KMS-11 (cell line): ENCODE data around the gene FAM120B.
"Not testable (repeated sequence)": the region's sequence is repeated elsewhere in the genome, so short reads cannot be mapped to it uniquely, and the experiment has no call there.

Source experiments
- H2AFZ ChIP-seq: fragments of 200-600 bp; sonication (generic); 2 replicates; pipeline ENCODE4 v1.6.1; 2016; ENCODE audit warnings: antibody characterized with exemption, mixed run types, low read depth
- H3K27ac ChIP-seq: fragments of 200-600 bp; sonication (generic); 2 replicates; pipeline ENCODE4 v1.6.1; 2016; ENCODE audit warnings: mild to moderate bottlenecking, mixed run types
- H3K27me3 ChIP-seq: fragments of 200-600 bp; sonication (generic); 2 replicates; pipeline ENCODE4 v1.6.1; 2017; ENCODE audit warnings: mild to moderate bottlenecking, low read depth, mixed run types, moderate library complexity; ENCODE audit not compliant: insufficient read depth
- H3K36me3 ChIP-seq: fragments of 200-600 bp; sonication (generic); 2 replicates; pipeline ENCODE4 v1.6.1; 2017; ENCODE audit warnings: mild to moderate bottlenecking, mixed run types; ENCODE audit not compliant: insufficient read depth
- H3K4me1 ChIP-seq: fragments of 200-600 bp; sonication (generic); 2 replicates; pipeline ENCODE4 v1.6.1; 2016; ENCODE audit warnings: mild to moderate bottlenecking, low read depth, mixed run types; ENCODE audit not compliant: poor library complexity, severe bottlenecking
- H3K4me2 ChIP-seq: fragments of 200-600 bp; sonication (generic); 2 replicates; pipeline ENCODE4 v1.7.0; 2016; ENCODE audit warnings: mild to moderate bottlenecking, mixed run types
- H3K4me3 ChIP-seq: fragments of 200-600 bp; sonication (generic); IDR thresholded peaks from 2 replicates; pipeline ENCODE4 v1.6.1; 2017; ENCODE audit warnings: low read depth, low read length, mixed read lengths; ENCODE audit not compliant: insufficient read depth
- H3K79me2 ChIP-seq: fragments of 200-600 bp; sonication (generic); 2 replicates; pipeline ENCODE4 v1.6.1; 2016; ENCODE audit warnings: low read depth, mixed run types; ENCODE audit not compliant: insufficient read depth
- H3K9ac ChIP-seq: fragments of 200-600 bp; sonication (generic); 2 replicates; pipeline ENCODE4 v1.6.1; 2016; ENCODE audit warnings: mild to moderate bottlenecking, mixed run types
- H4K20me1 ChIP-seq: fragments of 200-600 bp; sonication (generic); 2 replicates; pipeline ENCODE4 v1.6.1; 2016; ENCODE audit warnings: mild to moderate bottlenecking, mixed run types; ENCODE audit not compliant: insufficient read depth
- CTCF ChIP-seq: fragments of 200-600 bp; sonication (generic); conservative IDR thresholded peaks from 2 replicates; pipeline ENCODE4 v1.6.1; 2017; ENCODE audit warnings: low read depth, mild to moderate bottlenecking, antibody characterized with exemption, low read length, moderate library complexity, mixed read lengths

The FAM120B gene

GRCh38 chr6:170264086-170264485 is 42.5 kb upstream of the FAM120B start:
- Histone ChIP-seq H3K27ac (no peak overlapping the region), H2AFZ (no peak overlapping the region), H3K9ac (no peak overlapping the region), H3K79me2 (no peaks in the 10 kb centered on the region), H3K27me3 (peaks cover 4% of the 10 kb centered on the region; the same call in 1 of the 2 replicates), H3K36me3 (no peaks in the 10 kb centered on the region), H3K4me3 (no peak overlapping the region), H4K20me1 (no peaks in the 10 kb centered on the region), H3K4me2 (no peak overlapping the region), H3K4me1 (no peaks in the 10 kb centered on the region)
- TF ChIP-seq CTCF, result no peak

- not testable (repeated sequence) for H3K27ac ChIP-seq, H3K27me3 ChIP-seq, H3K36me3 ChIP-seq
These were observed 41.9 kb upstream of the FAM120B start for GRCh38 chr6:170264644-170265043.

GRCh38 chr6:170265655-170266054 is 40.9 kb upstream of the FAM120B start:
- no peak overlapping the region for H3K4me2 ChIP-seq

More at GRCh38 chr6:170264644-170265043, 41.9 kb upstream of the FAM120B start:
- not testable (repeated sequence) for H3K4me2 ChIP-seq, H2AFZ ChIP-seq, H3K79me2 ChIP-seq, H4K20me1 ChIP-seq, H3K4me1 ChIP-seq, H3K9ac ChIP-seq, H3K4me3 ChIP-seq

GRCh38 chr6:170266061-170266825 is 40.3 kb upstream of the FAM120B start:
- Histone ChIP-seq H3K36me3 (no peaks in the 10 kb centered on the region), H3K27ac (no peak overlapping the region), H3K4me2 (no peak overlapping the region), H2AFZ (no peak overlapping the region), H3K27me3 (peaks cover 12% of the 10 kb centered on the region; the same call in 1 of the 2 replicates), H3K9ac (no peak overlapping the region), H3K4me3 (no peak overlapping the region), H3K4me1 (no peaks in the 10 kb centered on the region), H4K20me1 (no peaks in the 10 kb centered on the region), H3K79me2 (no peaks in the 10 kb centered on the region)
- no peak for TF ChIP-seq CTCF

More at GRCh38 chr6:170265655-170266054, 40.9 kb upstream of the FAM120B start:
- no peaks in the 10 kb centered on the region for H4K20me1 ChIP-seq
- TF ChIP-seq CTCF, result no peak
- no peaks in the 10 kb centered on the region for H3K79me2 ChIP-seq
- H3K27me3 ChIP-seq, result peaks cover 12% of the 10 kb centered on the region; the same call in 1 of the 2 replicates
- no peaks in the 10 kb centered on the region for H3K36me3 ChIP-seq
- H3K9ac ChIP-seq, result no peak overlapping the region
- H3K4me3 ChIP-seq, result no peak overlapping the region
- no peak overlapping the region for H3K27ac ChIP-seq
- H3K4me1 ChIP-seq, result no peaks in the 10 kb centered on the region
- no peak overlapping the region for H2AFZ ChIP-seq

GRCh38 chr6:170267688-170268087 is 38.9 kb upstream of the FAM120B start:
- H3K36me3 ChIP-seq, result no peaks in the 10 kb centered on the region
- no peak overlapping the region for H2AFZ ChIP-seq
- H3K9ac ChIP-seq, result no peak overlapping the region
- H3K4me1 ChIP-seq, result no peaks in the 10 kb centered on the region
- no peak overlapping the region for H3K4me2 ChIP-seq
- H4K20me1 ChIP-seq, result no peaks in the 10 kb centered on the region
- H3K4me3 ChIP-seq, result no peak overlapping the region
- no peak for TF ChIP-seq CTCF
- no peak overlapping the region for H3K27ac ChIP-seq
- no peaks in the 10 kb centered on the region for H3K79me2 ChIP-seq
- peaks cover 26% of the 10 kb centered on the region for H3K27me3 ChIP-seq
